Measurements from ENCODE around the gene CENATAC. TPM values are rescaled to one million over a fixed set of nuclear protein-coding genes. Genes with fewer than 3 reads are reported as not detected.

The CENATAC gene
- total RNA-seq, 4 donors from 2014 or later: 39.0 to 114 (median 54.9) TPM

DNA sequence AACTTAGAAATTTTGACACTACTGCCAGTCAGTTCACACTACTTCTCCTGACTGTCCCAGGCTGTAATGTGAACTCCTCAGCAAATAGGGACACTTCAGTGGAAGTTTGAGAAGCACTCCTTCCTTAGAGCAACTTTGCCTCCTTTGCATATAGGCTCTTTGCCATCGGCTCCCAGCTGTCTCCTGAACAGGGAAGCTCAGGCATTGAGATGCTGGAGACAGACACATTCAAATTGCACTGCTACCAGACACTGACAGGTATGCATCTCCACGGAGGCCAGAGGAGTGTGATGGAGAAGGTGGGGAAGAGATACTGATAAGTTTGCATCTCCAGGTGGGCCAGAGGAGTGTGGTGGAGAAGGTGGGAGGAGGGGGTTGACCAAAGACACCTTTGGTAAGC, 22.1 kb downstream of the CENATAC start:
- TF ChIP-seq, protein P1, sequence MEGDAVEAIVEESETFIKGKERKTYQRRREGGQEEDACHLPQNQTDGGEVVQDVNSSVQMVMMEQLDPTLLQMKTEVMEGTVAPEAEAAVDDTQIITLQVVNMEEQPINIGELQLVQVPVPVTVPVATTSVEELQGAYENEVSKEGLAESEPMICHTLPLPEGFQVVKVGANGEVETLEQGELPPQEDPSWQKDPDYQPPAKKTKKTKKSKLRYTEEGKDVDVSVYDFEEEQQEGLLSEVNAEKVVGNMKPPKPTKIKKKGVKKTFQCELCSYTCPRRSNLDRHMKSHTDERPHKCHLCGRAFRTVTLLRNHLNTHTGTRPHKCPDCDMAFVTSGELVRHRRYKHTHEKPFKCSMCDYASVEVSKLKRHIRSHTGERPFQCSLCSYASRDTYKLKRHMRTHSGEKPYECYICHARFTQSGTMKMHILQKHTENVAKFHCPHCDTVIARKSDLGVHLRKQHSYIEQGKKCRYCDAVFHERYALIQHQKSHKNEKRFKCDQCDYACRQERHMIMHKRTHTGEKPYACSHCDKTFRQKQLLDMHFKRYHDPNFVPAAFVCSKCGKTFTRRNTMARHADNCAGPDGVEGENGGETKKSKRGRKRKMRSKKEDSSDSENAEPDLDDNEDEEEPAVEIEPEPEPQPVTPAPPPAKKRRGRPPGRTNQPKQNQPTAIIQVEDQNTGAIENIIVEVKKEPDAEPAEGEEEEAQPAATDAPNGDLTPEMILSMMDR (IDR thresholded peaks at IDR 0.05; ENCODE audit: low read depth): no peak

DNA sequence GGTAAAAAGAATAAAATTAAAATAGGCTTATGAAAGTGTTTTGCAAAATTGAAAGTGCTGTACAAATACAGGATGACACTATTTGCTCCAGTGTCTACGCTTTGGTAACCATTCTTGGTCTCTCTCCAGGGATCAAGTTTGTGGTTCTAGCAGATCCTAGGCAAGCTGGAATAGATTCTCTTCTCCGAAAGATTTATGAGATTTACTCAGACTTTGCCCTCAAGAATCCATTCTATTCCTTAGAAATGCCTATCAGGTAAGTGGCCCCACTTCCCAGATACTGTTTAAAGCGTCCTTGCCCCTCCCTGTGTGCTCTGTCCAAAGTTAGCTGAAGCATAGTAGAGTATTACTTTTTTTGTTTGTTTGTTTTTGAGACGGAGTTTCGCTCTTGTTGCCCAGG, 23.7 kb downstream of the CENATAC start:
- TF ChIP-seq, protein P1 (IDR thresholded peaks at IDR 0.05; ENCODE audit: low read depth): no peak

DNA sequence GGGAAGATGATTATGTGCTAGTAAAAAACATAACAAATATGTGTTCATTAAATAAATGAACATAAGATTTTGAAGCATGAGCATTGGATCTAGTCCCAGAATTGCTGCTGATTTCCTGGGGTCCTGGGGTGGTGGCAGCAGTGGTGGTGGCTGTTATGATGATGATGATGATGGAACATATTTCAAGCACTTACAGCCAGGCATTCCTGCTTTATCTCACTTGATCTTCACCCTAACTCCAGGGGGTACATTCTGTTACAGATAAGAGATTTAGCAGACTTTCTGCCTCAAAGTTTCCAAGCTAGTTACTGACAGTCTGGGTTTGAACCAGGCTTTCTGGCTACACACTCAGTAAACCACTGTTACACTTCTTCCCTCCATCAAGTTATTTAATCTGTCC, 25.8 kb downstream of the CENATAC start:
- TF ChIP-seq, protein P1 (IDR thresholded peaks at IDR 0.05; ENCODE audit: low read depth): no peak

DNA sequence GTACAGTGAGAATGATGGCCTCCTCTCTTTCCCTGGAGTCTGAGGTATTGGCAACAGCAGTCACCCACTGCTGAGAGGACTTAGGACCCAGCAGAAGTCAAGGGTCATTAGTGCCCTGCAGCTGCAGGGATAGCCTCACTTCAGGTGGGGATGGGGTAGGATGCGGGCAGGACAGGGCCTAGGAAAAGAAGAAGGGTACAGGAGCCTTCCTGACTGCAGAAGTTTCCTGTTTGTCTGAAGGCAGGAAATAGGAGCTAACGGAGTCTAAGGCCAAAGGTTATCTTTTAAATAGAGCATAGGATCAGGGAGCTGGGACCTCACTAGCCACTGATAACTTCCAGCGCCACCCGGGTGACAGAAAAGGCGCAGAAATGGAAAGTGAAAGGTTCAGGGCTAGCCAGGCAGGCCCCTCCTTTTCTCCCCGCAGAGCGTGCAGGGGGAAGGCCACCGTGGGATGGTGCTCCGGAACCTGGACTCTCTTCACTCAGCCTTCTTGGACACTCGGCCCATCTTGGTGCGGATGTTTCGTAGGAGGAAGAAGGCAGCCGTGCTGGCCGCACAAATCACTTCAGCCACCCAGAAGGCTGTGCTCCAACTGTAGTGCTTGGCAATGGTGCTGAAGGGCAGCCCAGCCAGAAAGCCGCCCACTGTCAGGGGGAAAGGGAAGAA, 26.6 kb downstream of the CENATAC start:
- TF ChIP-seq, protein P1 (IDR thresholded peaks at IDR 0.05; ENCODE audit: low read depth): no peak

DNA sequence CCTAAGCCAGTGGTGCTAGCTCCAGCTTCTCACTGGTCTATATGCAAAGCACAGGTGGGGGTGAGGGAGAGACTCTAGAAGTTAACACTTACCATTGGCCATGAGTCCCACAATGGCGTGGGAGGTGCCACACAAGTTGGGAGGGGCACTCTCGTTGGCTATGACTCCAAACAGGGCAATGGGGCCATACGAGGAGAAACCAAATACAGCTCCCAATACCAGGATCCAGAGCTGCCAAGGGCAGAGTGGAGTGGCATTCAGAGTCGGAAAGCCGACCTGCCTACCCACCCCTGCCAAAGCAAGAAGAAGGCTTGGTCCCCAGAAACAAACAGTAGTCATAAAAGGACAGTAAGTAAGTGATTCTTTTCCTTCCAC, 27.1 kb downstream of the CENATAC start:
- TF ChIP-seq, protein P1 (IDR thresholded peaks at IDR 0.05; ENCODE audit: low read depth): no peak

DNA sequence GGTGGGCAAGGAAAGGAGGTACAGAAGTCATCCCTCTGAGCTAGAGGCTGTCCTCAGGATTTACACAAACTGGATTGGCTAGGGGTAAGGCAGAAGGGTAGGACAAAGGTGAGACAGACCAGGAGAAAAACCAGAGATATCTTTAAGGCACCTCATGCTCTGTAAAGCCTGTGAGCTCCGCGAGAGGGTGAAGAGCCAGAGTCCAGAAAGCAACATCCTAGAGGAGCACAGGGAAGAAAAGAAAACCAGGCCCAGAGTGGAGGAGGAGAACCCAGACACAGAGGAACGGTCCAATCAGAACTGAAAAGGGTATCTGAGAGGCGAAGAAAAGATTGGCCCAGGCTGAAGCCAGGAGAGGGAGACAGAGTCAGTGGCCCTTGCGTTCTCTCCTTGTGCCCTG, 27.6 kb downstream of the CENATAC start:
- TF ChIP-seq, protein P1 (IDR thresholded peaks at IDR 0.05; ENCODE audit: low read depth): no peak

DNA sequence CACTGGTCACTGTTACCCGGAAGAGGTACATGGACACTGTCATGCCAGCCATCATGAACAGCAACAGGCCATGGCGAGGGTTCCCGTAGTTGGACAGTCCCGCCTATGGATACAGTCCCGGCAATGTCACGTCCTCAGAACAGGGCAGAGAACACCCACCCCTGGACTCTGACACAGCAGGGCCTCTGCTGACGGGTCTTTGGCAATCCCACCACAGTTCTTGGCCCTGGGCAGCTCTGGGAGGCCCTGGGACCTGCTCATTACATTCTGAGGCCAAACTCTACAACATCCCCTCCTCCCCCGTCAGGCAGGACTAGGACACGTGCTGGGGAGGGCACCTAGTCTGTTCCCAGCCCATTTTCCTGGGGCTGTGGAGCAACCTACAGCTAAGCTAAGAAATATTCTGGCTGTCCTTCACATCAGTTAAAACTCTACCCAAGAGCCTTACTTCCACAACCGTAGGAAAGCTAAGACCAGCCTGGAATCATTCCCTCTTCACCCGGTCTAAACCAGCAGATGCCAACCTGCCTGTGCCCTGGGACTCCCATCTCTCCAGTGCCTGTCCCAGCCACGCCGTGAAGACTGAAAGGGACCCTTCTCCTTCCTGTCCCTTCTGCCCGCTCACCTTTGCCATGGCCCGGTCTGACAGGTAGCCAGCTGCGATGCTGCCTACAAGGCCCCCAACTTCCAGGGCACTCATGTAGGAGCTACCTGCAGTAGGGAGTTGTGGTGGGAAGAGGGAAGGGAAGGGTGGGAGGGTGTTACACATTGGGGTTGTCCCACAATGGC, 28.2 kb downstream of the CENATAC start:
- TF ChIP-seq, protein P1 (IDR thresholded peaks at IDR 0.05; ENCODE audit: low read depth): no peak
